Measurements from ENCODE around the gene CHMP6.

Gene CHMP6

DNA sequence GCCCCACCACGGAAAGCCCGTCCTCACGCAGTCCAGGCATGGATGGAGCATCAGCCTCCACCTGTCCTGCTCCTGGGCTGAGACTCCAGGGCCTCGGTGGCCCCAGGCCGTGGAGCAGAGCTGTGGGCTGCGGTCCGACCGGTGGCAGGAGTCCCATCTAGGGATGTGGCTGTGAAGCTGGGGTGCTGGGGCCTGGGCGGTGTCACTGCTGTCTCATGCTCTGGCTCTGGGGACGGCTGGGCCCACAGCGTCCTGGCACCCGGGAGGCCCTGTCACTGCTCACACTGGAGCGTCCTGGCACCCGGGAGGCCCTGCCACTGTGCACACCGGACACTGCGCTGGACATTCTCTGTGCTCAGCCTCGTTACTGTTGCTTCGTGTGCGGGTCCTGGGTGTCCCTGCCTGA is 51.7 kb downstream of the CHMP6 start:
- DNase-seq (ENCODE audit: low read depth): no peak

DNA sequence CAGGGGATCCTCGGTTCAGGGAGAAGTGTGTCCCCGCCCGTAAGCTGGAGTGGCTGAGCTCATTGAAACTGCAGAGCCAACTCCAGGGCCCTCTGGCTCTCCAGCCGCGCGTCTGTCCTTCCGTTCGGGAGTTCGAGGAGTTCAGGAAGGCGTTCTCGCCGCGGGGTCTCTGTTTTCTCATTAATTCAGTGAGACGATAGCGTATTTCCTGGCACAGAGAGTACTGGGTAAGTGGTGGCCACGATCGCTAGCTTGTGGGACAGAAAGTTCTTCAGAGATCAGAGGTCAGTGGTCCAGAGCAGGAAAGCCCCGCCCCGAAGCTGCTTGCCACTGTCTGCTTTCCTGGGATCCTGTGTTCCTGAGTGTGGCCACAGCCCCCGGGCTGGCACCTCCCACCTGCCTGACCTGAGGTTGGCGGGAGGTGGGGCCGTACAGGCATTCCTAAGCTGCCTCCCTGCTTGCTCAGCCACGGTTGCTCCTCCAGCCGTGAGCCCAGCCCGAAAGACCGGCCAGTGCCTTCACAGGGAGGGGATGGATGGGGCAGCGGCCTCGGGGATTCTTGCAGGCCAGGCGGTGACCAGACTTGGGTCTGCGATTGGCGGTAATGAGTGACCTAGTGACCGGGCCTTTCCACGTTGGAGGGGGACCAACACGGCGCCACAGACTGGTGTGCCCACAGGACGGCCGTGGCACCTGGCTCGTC is 52.2 kb downstream of the CHMP6 start:
- DNase-seq (ENCODE audit: low read depth): no peak

DNA sequence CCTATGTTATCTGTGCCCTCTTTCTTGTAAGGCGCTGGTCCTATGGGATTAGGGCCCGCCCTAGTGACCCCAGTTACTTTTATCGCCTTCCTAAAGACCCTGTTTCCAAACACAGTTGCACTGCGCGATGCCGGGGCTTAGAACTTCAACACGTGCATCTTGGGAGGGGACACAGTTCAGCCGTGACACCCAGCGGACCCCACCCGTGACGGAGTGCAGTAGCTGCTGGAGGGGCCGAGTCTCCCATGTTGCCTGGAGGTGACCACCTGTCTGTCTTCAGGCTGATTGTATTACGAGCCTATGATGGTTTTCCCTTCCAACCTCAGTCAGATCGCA is 52.8 kb downstream of the CHMP6 start:
- no peak for DNase-seq (ENCODE audit: low read depth)

GRCh38 chr17:81044764-81045589 is 53.3 kb downstream of the CHMP6 start:
- DNase-seq (ENCODE audit: low read depth): no peak

DNA sequence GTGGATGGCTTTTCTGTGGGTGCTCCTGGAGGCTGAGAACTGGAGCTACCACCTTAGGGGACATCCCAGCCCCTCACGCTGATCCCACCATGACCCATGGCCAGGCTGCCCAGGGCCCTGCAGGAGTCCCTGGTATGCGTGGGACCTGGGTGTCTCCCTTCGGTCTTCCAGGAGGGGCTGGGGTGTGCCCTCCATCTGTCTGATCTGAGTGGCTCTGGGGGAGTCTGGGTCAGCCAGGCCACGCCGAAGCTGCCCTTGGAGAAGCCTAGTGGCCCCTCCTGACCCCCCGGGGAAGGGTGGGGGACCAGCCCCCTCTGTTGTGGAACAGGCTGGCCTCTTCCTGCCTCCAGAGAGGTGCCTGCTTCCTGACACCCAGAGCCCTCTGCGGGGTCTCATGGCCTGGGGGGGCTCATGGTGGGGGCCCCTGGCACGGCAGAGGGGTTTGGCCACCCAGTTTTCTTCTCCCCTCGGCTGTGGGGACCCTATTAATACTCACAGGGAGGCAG is 54.0 kb downstream of the CHMP6 start:
- DNase-seq (ENCODE audit: low read depth): no peak

DNA sequence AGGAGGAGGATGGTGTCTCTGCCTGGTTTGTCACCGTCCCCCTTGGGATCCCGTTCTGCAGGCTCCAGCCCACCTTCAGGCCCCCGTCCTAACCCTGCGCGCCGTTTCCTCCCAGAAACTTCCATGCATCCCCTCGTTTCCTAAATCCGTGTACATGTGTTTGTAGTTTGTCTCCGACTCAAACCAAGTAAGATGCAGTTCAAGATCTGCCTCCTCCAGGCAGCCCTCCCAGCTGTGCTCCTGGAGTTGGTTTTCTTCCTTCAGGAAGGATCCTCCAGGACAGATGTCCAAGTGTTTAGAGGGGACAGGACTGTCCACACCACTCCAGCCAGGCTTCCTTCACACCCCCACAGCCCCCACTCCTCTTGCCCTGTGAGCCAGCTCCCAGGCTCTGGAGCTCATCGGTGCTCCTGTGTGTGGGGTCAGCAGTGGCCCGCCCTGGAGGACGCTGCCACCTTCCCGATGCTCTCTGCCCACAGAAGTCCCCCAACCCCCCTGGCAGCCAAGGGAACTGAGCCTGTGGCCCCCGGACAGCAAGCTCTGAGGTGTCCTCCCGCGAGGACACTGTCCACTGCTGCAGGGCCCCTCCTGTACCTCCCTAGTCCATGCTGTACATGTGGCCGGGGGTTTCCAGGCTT is 54.6 kb downstream of the CHMP6 start:
- no peak for DNase-seq (ENCODE audit: low read depth)

DNA sequence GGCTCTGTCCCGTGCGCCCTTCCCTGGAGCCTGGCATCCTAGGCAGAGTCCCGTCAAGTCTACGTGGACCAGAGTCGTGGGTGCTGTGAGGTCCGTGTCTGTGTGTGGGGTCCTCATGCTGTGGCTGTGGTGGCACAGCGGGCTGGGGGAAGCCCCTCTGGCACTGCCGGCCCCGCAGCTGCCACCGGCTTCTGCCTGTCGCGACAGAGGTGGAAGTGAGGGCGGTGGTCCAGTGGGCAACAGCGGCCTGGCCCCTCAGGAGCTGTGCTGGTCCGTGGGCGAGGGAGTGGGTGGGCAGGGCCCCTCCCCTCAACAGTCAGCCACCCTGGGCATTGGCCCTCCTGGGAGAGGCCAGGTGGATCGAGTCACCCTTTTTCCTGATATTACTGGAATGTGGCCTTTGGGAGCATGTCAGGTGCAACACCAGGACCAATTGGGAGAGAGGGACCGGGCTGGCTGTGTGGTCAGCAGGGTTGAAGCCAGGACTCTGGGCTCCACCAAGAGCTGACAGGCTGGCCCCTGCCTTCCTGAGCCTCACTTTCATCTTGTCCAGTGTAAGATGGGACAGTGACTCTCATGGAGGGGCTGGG is 55.2 kb downstream of the CHMP6 start:
- DNase-seq (ENCODE audit: low read depth): no peak

GRCh38 chr17:81048827-81049371 is 57.3 kb downstream of the CHMP6 start:
- no peak for DNase-seq (ENCODE audit: low read depth)

- no peak for DNase-seq (ENCODE audit: low read depth)
These were observed 57.8 kb downstream of the CHMP6 start for GRCh38 chr17:81049372-81049911.
